ENCODE measurements around the gene CLCN2. TPM values are rescaled to one million over a fixed set of nuclear protein-coding genes. Genes with fewer than 3 reads are reported as not detected.

The CLCN2 gene
- 1 to 10 TPM; 3.1 to 4.1 TPM for total RNA-seq

DNA sequence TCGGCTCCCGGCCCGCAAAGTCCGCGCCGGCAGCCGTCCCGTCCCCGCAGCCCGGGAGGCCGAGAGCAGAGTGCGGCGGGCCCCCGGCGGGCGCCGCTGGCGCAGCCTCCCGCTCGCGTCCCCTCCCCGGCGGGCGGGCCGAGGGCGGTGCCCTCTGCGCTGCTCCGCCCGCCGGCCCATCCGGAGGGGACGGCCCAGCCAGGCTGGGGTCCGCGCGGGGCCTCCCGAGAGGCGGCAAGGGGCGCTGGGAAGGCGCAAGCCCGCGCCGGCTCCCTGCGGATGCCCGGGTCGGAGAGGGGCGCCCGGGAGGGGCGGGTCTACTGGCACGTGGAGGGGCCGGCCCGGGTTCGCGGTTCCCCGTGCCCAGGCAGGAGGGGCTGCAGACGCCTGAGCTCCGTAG lies at the start of gene CLCN2, which contains the start of gene POLR2H:
TSS of gene CLCN2 (minus strand) at position 74 of the 400 bp plus-strand sequence. CDS start 126 bp downstream, outside the sequence.
TSS of gene POLR2H (plus strand) at position 179 of the 400 bp plus-strand sequence. CDS start 1,783 bp downstream, outside the sequence.

DNA sequence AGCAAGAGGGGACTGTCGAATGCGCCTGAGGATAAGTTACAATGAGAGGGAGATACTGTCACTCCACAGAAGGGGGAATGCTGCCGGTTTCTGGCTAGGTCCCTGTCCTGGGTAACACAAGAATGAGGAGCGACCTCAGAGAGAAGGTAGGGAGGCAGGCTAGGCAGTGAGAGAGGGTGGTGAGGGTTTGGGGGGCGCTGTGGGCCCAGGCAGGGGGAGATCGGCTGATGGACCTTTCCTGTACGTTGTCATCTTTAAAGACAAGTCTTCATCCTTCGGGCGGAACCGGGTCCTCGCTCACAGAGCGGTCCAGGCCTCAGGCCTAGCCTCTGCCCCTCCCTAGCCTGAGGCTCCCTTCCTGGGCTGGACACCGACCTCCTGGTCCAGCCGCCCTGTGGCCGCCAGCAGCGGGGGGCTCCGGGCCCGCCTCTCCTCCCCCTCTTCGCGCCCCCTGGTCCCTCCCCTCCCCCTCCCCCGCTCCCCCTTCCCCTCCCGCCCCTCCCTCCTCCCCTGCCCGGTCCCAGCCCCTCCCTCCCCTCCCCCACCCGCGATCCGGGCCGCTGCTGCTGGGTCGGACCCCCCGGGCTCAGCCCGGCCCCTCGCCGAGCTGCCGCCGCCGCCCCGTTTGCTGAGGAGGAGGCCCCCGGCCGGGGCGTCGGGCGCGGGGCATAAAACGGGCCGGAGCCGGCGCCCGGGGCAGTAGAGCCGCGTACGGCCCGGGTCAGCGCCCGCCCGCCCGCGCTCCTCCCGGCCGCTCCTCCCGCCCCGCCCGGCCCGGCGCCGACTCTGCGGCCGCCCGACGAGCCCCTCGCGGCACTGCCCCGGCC lies 18.2 kb upstream of the CLCN2 start, which contains the start of gene CHRD:
TSS of gene CHRD (plus strand) at position 697 of the 827 bp plus-strand sequence. CDS start 265 bp downstream, outside the sequence.

GRCh38 chr3:184377882-184378445 lies 16.6 kb upstream of the CLCN2 start, which contains the start of gene THPO:
Gene THPO, minus strand, starts transcription at chr3:184378207. Its CDS starts 1,948 bp downstream, at chr3:184376259.

DNA sequence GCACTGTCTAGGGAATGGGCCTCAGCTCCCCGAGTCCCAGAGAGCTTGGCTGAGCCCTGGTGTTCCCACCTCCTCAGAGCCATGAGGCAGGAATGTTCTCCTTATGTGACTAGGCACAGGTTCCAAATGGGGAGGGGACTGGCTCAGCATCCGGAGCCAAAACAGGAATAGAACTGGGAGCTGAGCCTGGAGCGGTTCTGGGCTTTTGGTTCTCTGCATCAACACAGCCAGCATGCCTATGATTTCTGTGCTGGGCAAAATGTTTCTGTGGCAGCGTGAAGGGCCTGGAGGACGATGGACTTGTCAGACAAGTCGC lies 24.0 kb downstream of the CLCN2 start, which contains the start of gene FAM131A:
TSS of gene FAM131A (plus strand) at position 202 of the 316 bp plus-strand sequence. CDS start at position 233, 31 bp downstream.

DNA sequence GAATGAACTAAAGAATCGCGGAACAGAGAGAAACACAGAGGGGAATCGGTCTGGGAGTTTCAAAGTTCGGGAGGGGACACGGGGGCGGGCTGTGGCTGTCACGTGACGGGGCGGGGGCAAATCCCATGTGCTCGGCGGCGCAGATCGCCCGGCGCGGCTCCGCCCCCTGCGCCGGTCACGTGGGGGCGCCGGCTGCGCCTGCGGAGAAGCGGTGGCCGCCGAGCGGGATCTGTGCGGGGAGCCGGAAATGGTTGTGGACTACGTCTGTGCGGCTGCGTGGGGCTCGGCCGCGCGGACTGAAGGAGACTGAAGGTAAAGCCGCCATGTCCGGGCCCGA lies 47.1 kb downstream of the CLCN2 start, which contains the start of gene EIF4G1:
TSS of gene EIF4G1 (plus strand) at position 244 of the 337 bp plus-strand sequence. CDS start 1,191 bp downstream, outside the sequence.

DNA sequence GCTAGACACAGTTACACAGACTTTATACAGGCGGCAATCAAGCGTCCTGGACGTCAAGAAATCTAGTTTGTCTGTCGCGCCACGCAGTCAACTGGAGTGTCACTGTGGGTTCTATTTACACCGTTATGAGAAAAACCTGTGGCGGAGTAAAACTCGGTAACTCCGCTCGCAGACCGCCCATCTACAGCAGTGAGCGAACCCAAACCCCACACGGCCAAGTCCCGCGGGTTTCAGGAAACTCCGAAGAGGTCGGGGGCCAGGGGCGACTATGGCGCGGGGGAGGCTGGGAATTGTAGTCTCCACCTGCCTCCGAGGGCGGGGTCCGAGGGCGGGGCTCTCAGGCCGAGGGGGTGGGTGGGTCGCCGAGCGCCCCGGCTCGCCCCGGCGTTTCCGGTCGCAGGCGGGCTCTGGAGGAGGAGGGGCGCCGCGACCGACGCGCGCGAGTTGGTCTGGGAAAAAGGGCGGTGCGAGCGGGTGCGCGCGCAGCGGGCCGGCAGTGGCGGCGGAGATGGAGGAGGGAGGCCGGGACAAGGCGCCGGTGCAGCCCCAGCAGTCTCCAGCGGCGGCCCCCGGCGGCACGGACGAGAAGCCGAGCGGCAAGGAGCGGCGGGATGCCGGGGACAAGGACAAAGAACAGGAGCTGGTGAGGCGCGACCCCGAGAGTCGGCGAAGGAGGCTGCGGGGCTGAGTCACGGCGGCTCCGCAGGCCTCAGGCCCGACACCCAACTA lies 62.5 kb downstream of the CLCN2 start, which contains the start of gene PSMD2:
TSS of gene PSMD2 (plus strand) at position 483 of the 729 bp plus-strand sequence. CDS start at position 509, 26 bp downstream.

Other genes starting within 250 kb of the CLCN2 start
- 10 to 100 TPM; 48.1 to 51.4 TPM for gene EIF2B5, start 226.2 kb downstream of the CLCN2 start, total RNA-seq
- 10 to 100 TPM; 33.3 to 37.5 TPM for gene DVL3, start 206.2 kb downstream of the CLCN2 start, total RNA-seq
- gene AP2M1, start 186.8 kb downstream of the CLCN2 start, total RNA-seq, result 100 to 1,000 TPM; 199 to 214 TPM
- 10 to 100 TPM; 60.4 TPM for gene ABCF3, start 175.4 kb downstream of the CLCN2 start, total RNA-seq
- gene VWA5B2, start 132.0 kb downstream of the CLCN2 start, total RNA-seq, result not detected
- gene ALG3, start 112.6 kb downstream of the CLCN2 start, total RNA-seq, result 10 to 100 TPM; 37.9 to 41.2 TPM
- 1 to 10 TPM; 3.3 to 4.3 TPM for gene EEF1AKMT4, start 111.9 kb downstream of the CLCN2 start, total RNA-seq
- gene CAMK2N2, start 100.1 kb downstream of the CLCN2 start, total RNA-seq, result not detected
- not detected for gene ECE2, start 85.6 kb downstream of the CLCN2 start, total RNA-seq
- gene PSMD2, start 62.4 kb downstream of the CLCN2 start, total RNA-seq, result 100 to 1,000 TPM; 150 to 153 TPM
- 100 to 1,000 TPM; 240 to 246 TPM for gene EIF4G1, start 47.0 kb downstream of the CLCN2 start, total RNA-seq
- 1 to 10 TPM; 5.8 to 6.1 TPM for gene FAM131A, start 24.0 kb downstream of the CLCN2 start, total RNA-seq
- 10 to 100 TPM; 74.2 to 78.3 TPM for gene POLR2H, start 105 bp upstream of the CLCN2 start, total RNA-seq
- not detected for gene THPO, start 16.6 kb upstream of the CLCN2 start, total RNA-seq
- gene CHRD, start 18.4 kb upstream of the CLCN2 start, total RNA-seq, result not detected
- under 1 TPM; 0.08 to 0.17 TPM for gene EPHB3, start 200.2 kb upstream of the CLCN2 start, total RNA-seq

Data from activated naive CD4-positive, alpha-beta T cell treated with anti-CD3 and anti-CD28 coated beads, Interleukin-2, amount 10 ng/mL, durations not matched to agents 5 hours and 36 hours (primary cell).